DLD1 (cell line): ENCODE results near the gene IL2RA.
"Not testable (repeated sequence)": the region's sequence is repeated elsewhere in the genome, so short reads cannot be mapped to it uniquely, and the experiment has no call there.

ENCODE experiments used
- in situ Hi-C: cut with HindIII; loops from 2 replicates; pipeline ENCODE4 v1.10.0; 2017; ENCODE audit warnings: low sequenced_read_pairs

Gene IL2RA

GRCh38 chr10:5963591-5963990 lies 98.6 kb downstream of the IL2RA start:
- in situ Hi-C loops, result no loop called here

- in situ Hi-C loops, result no loop called here
Measured at GRCh38 chr10:5963071-5963470, 99.1 kb downstream of the IL2RA start.

- in situ Hi-C loops, result not testable (repeated sequence)
Measured at GRCh38 chr10:5962358-5962940, 99.7 kb downstream of the IL2RA start.

GRCh38 chr10:5961405-5962100 lies 100.6 kb downstream of the IL2RA start:
- in situ Hi-C loops, result no loop called here

GRCh38 chr10:5960973-5961275 lies 101.2 kb downstream of the IL2RA start:
- in situ Hi-C loops, result not testable (repeated sequence)
